Stimulated activated CD4-positive, alpha-beta T cell treated with anti-CD3 and anti-CD28 coated beads, Interleukin-1b, Interleukin-23, amount 100 ng/mL, for 24 hours (primary cell): ENCODE data around the gene GSE1.

Experiments used
- DNase-seq, 4 experiments: peaks; one replicate each; pipeline ENCODE4 v3.0.0-alpha.2; 2020; ENCODE audit warnings: low read depth in 4 of 4, low spot score in 1 of 4

GSE1 gene

DNA sequence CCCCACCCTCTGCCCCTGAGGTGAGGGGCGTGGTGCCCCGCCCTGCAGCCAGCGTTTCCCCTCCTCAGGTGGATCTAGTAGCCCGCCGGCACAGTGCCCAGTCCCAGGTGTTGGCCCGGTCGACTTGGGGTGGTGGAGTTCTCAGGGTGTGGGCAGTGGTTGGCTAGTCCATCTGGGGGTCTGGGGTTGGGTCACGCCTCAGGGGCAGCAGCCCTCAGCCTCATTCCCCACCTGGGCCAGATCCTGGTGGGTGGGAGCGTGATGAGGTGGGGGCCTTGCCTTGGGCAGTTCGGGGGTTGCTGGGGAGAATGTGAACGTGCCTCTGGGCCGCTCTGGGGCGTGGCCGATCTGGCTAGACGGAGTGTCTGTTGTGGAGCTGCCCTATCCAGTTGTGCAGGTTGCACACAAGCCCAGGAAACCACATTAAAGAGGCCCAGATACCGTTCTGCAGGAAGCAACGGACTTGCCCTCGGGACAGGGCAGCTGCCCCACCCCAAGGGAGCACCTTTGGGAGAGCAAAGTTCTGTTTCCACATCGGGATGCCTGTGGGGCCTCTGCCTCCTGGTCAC, 32.0 kb downstream of the GSE1 start:
- no peak for DNase-seq

DNA sequence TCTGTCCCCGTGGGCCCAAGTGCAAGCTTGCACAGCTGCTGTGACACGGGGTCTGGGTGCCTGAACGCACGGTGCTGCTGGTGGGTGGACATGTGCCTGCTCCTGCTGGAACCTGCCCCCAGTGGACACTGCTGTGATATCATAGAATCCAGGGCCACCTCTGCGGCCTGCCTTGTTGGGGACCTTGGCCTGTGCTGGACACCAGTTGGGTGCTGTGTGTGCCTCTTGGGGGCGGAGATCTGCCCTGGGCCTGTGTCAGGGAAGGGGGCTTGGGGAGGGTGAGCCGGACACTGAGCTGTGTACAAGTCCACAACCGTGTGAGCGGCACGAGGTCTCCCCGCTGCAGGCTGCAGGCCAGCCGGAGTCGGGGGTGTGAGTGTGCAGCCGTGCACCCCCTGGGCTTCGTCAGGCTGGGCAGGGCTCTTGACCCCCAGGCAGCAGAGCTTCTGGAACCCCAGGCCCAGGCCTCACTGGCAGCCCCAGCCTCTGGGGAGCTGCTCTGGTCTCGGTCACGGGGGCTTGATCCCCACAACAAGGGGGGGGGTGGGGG, 33.3 kb downstream of the GSE1 start:
- no peak for DNase-seq

DNA sequence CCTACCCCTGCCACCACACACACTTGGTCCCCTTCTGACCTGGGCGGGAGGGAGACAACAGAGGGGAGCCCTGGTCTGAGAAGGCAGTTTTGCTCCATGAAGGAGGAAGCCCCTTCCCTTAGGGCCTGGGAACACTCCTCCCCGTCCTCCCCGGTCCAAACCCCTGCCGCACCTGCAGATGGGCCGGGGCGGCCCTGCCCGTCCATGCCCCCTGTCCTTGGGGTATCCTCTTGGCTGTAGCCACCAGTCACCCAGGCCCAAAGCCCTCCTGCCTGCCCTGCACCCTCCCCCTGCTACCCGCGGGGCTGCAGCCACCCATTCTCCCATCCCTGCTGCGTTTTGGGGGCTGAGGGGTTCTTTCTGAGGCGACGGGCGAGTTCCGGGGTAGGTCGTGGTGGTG, 33.9 kb downstream of the GSE1 start:
- no peak for DNase-seq

DNA sequence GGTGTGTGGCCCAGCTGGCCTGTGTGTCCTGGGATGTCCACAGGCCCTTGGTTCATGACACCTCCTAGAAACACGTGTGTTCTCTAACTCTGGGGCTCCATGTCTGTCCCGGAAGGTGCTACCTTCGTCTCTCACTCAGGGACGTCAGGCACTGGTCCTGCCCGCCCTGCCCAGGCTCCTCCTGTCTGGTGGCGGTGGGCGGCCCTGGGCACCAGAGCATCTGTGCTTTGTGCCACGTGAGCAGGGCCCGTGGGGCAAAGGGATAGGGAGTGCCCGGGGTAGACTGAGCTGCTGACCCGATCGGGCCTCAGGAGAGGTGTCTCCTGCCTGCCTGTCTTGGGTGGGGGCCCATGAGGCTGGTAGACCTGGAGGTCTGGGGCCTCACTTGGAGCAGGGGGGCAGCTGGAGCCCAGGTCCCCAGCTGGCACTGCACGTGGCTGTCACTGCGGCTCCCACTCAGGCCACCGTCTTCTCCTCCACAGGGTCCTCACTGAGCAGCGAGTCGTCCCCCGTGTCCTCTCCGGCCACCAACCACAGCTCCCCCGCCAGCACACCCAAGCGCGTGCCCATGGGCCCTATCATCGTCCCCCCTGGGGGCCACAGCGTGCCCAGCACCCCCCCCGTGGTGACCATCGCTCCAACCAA, 35.1 kb downstream of the GSE1 start:
- DNase-seq: no peak

DNA sequence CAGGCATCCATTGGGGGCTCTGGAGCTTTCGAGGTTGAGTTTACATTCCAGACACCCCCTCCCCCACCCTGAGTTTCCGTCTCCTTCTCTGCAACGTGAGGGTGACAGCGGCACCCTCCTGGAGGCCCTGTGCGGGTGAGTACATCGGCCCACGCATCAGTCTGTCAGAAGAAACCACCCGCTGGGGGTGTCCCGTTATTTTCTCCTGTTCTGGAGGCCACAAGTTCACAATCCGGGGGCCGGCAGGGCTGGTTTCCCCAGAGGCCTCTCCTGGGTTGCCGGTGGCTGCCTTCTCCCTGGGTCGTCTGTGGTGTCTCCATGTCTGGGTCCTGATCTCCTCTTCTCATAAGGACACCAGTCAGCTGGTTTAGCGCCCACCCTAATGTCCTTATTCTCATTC, 35.7 kb downstream of the GSE1 start:
- DNase-seq: no peak

DNA sequence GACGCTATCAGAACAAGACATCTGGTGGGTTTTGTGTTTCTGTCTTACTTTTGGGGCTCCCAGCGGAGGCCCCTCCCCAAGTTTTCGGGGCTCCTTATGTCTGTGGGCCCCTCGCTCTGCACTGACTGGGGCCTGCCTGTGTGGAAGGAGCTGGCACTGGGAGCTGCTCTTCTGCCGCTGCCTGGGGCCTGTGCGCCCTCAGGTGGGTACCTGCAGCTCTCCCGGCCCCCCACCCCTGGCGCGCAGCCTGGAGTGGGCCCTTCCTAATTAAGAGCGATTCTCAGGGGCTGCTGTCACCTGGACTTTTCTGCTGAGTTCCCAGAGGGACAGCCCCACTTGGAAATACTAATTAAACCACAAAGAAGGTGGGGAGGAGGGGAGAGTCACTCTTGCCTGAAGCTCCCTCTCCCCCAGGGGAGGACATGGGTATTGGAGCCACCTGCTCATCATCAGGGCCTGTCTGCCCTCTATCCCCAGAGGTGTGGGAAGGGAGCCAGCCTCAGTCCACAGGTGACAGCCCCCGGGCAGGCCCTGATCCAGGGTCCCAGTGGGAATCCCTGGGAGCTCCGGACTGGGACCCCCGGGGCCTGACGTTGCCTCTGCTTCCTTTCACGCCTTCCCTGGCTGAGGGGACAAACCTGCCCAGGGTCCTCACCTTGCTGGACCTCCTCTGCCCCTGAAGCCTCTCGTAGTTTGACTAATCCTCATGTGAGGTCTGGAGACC, 36.5 kb downstream of the GSE1 start:
- no peak for DNase-seq

DNA sequence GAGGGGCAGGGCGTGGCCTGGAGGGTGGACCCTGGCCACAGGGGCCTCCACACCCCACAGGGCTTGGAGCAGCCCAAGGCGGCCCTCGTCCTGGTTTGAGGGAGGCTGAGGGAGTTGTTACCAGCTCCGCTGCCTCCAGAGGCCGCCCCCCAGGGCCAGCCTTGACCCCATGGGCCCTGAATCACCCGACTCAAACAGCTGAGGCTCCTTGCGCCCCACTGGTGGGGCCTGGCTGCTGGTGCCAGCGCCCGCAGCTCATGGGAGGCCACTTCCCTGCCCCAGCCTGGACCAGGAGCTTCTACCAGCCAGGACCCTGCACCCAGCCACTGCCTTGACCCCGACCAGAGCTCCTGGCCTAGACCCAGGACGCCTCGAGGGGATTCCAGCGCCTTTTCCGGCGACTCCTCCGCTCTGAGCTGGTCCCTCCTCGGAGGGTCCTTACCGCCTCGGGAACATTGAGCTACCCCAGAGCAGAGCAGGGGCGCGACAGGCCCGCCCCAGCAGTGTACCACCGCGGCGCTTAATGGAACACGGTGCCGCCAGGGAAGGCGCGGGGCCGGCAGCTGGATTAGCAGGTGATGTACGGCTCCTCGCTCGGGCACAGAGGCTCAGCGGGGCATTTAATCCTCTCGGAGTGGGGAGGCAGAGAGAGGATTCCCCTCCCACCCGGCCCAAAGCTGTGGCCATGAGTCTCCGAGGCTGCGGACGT, 37.2 kb downstream of the GSE1 start:
- DNase-seq: no peak

DNA sequence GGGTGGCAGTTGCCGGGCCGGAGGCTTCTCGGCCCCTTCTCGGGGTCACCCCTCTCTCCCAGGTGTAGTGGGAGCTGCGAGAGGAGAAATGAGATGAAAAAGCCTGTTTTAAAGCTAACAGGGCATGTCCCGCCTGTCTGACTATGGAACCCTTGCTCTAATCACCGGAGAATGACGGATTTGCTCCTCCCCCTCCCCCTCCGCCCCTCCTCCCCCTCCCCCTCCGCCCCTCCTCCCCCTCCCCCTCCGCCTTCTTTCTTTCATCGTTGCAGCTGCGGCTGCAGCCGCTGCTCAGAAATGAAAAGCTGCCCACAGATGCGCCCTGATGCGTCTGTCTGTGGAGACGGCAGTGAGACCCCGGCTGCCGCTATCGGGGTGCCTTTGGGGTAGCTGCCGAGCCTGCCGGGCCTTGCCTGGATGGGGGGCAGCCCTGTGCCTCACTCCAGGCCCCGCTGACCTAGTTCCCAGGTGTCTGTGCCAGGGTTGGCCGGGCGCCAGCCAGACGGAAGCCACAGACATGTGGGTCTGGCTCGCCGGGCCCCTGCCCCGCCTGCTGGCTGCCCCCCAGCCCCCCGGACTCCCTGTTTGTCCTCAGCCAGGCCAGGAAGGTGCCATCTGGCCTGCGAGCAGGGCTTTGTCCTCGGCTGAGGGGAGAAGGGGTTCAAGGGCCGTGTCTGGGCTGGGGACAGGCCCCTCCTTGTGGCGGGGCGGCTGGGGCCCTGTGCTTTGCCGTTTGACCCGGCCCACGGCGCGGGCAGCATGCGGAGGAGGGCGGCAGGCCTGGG, 37.9 kb downstream of the GSE1 start:
- no peak for DNase-seq

DNA sequence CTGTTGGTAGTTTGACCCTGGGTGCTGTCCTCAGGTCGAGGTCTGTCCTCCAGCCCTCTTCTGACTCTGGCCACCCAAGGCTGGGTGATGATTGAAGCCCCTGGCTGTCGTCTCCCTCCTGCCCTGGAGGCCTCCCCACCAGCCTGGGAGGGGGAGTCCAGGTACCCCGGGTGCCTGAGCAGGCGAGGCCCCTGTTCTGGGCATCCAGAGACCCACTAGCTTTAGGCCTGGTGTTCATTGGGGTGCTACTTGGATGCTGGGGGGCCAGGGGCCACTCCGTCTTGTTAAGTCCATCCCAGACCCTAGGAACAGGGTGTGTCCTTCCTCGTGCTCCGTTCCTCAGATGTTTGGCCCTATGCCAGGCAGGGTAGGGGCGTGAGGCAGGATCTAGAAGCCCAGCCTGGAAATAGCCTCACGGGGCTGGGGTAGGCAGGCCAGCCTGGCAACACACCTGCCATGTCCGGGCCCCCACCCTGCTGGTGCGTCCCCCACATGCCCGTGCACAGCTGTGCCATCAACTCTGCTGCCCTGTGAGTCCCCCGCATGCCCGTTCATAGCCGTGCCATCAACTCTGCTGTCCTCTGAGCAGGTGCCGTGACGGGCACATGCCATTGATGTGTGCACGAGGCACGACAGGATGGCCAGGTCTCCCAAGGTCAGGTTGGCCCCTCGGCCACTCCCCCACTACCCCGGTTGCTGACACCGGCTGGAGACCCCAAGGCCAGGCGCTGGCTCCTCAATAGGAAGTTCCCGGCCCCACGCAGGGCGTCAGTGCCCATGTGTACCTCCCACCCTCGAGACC, 38.7 kb downstream of the GSE1 start:
- no peak for DNase-seq

DNA sequence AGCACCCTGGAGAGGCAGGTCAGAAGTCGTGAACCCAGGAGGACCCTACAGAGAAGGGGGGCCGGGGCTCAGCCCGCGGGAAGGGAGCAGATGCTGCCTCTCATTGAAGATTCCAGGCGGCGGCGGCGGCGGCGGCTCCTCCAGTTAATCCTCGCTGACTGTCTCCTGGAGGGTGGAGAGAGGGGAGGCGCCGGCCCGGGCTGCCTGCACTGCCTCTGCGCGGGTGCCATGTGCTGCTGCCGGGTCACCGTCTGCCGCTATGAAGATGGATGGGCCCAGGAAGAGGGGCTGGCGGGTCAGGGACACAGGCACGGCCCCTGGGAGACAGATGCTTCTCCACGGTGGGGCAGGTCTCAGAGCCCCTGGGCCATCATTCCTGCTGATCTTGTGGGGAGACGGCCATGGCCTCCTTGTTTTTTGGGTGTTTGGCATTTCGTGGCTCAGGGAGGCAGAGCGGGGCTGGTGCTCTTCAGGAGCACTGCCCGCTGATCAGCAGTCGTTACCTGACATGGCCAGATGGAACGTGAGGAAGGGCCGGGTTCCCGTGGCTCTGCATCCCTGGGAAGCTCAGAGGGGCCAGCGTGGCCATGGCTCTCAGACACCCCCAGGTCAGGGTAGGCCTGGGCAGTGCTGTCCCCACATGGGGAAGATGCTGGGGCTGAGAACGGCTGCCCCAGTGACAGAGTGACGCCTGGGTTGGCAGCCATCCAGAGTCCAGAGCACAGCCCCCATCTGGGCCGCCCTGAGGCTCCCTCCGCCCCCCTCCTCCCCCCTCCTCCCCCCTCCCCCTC, 39.5 kb downstream of the GSE1 start:
- DNase-seq: no peak

DNA sequence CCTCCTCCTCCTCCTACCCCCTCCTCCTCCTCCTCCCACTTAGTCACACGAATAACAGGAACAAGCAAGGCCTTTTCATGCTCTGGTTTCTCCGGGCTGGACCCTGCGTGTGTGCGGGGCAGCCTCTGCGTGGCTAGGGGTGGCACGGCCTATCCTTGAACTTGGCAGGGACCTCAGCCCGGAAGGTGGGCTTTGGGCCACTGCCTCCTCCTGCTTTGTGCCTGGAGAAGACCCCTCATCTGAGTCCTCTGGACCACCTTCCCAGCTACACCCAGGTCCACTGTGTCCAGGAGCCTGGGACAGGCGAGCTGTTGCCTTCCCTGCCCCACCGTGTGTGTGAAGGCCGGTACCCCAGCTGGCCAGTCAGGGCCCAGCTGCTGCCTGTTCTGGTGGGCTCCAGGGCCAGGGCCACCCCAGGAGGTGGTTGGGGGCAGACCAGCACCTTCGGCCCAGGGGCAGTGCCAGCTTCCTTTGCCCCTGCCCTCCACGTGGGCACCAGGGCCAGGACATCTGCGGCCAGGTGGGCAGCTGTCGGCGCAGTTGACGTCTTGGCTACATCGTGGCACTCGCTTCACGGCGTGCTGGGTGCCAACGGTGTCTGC, 40.3 kb downstream of the GSE1 start:
- DNase-seq: no peak

DNA sequence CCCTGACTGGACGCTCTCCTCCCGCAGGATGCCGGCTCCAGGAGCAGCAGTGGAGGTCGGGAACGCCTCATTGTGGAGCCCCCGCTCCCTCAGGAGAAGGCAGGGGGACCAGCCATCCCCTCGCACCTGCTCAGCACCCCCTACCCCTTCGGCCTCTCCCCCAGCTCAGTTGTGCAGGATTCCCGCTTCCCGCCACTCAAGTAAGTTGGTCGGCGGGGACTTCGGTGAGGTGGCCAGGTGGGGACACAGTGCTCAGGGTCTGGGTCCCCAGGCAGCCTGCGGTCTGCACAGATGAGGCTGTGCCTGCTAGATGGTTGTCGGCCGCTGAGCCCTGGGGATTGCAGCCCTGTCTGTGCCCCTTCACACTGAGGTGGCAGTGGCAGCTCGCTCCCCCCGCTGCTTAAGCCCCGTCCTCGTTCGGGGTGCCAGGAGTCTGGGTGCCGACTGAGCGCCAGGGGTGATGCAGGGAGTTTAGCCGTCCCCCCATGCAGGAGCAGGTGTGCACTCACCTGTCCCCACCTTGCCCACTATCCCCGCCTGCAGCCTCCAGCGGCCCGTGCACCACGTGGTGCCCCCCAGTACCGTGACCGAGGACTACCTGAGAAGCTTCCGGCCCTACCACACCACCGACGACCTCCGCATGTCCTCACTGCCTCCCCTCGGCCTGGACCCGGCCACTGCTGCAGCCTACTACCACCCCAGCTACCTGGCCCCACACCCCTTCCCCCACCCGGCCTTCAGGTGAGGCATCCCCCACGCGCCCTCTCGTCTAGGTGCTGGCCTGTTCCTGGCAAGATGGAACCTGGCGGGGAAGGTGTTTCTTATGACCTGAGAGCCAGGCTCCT, 41.4 kb downstream of the GSE1 start:
- DNase-seq: no peak

DNA sequence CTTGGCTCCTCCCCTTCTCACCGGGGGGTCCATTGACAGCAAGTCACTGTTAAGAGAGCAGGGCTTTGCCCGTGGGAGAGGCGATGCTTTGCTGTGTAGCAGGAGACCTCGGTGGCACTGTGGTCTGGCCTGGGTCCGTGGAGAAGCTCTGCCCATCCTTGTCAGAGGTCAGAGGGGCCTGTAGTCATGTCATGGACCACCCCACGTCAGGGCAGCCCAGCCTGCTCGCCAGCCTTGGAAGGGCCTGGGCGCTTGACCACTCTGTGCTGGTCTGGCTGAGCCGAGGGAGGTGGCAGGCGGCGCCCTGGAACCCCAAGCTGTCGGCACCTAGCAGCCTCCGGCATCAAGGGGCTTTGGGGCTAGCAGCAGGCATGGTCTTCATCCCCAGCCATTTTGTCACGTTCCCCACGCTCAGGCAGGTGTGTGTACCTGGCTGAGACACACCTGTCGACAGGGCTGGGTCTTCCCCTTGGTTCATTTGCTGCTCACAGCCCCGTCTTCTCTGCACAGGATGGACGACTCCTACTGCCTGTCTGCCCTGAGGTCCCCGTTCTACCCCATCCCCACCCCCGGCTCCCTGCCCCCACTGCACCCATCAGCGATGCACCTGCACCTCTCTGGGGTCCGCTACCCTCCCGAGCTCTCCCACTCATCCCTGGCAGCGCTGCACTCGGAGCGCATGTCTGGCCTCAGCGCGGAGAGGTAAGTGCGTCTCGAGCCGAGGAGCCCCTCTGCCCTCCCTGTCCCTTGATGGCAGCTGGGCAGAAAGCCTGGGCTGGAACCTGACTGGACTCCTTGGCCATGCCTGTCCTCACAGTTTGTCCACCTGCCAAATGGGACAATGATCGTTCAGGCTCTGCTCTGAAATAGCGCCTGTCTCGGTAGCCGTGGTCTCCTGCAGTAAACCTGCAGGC, 42.4 kb downstream of the GSE1 start:
- no peak for DNase-seq

DNA sequence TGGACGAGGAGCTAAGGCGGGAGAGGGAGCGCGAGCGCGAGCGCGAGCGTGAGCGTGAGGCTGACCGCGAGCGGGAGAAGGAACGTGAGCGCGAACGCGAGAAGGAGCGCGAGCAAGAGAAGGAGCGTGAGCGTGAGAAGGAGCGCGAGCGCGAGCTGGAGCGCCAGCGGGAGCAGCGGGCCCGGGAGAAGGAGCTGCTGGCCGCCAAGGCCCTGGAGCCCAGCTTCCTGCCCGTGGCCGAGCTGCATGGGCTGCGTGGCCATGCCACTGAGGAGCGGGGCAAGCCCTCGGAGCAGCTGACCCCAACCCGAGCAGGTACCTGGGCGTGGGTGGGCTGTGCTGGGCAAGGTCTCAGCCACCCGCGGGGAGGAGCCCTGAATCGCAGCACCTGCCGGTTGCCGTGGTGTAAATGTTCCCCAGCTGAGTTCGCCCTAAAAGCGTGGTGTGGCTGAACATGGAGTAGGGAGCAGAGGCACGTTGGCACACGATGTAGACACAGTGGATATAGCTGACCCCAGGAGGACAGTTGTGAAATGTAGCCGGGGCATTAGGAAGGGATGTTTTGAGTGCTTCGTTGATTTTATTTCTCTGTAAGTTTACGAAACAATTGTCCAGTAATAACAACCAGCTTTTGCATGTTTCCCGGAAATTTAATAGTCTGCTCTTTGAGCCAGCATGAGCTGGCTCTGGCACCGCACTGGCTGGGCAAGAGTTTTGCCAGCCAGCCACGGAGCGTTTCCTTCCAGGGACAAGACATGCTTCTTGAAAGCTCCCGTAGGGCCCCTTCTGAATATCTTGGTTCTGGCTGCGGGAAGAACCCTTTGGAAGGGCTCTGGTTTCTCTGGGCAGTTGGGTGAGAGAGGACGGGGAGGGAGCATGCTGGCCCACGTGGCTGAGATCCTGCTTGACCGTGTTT, 43.5 kb downstream of the GSE1 start:
- DNase-seq: no peak

DNA sequence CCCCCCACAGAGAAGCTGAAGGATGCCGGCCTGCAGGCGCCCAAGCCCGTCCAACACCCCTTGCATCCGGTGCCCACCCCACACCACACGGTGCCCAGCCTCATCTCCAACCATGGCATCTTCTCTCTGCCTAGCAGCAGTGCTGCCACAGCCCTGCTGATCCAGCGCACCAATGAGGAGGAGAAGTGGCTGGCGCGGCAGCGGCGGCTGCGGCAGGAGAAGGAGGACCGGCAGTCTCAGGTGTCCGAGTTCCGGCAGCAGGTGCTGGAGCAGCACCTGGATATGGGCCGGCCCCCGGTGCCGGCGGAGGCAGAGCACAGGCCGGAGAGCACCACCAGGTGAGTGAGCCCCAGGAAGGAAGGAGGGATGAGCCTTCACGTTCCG, 44.1 kb downstream of the GSE1 start:
- DNase-seq: no peak

DNA sequence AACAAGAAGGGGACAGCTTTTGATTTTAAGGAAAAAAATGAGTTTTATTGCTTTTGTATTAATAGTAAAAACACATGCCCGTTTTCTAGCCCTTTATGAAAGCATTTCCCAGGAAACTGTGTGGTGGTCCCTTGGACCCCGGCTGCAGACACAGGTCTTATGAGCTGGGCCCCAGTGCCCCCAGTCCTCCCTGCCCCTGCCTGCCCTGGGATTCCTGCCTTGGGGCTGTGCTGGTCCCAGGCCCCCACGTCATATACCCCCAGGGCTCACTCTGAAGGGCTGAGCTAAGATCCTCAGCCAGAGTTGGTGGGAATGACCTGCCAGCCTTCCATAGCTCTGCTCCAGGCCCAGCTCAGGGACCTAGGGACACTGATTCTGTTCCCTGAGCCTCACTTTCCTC, 44.9 kb downstream of the GSE1 start:
- no peak for DNase-seq
